Measurements from ENCODE around the gene ZBTB16. TPM values are rescaled to one million over a fixed set of nuclear protein-coding genes. Genes with fewer than 3 reads are reported as not detected.

The ZBTB16 gene
- total and polyA plus RNA-seq, 2 of the 4 experiments (the other 2 are of a cell fraction) = not detected

GRCh38 chr11:114081641-114082414 is 22.3 kb downstream of the ZBTB16 start:
- no peak overlapping the region for H2BK20ac ChIP-seq (ENCODE audit: low read depth, low read length)
- H4K91ac ChIP-seq (ENCODE audit: insufficient read depth, low read depth, low read length) = no peak overlapping the region
- H3K36me3 ChIP-seq (ENCODE audit: control insufficient read depth, insufficient read depth, low read length) = no peaks in the 10 kb centered on the region
- ChIA-PET POLR2A (ENCODE audit: unreplicated experiment) (no interaction called here), CTCF (no interaction called here)
- H3K9me3 ChIP-seq (ENCODE audit: control insufficient read depth, insufficient read depth, low read length) = no peaks in the 10 kb centered on the region
- H2AK5ac ChIP-seq (ENCODE audit: low read depth, low read length) = no peak overlapping the region
- H3K4me2 ChIP-seq (ENCODE audit: low read depth, low read length) = no peak overlapping the region
- H4K8ac ChIP-seq (ENCODE audit: low read depth in 2 of 2, low read length in 2 of 2) = no peak overlapping the region
- no peaks in the 10 kb centered on the region for H3K4me1 ChIP-seq (ENCODE audit: control insufficient read depth, insufficient read depth, low read length)
- no TSS peak for BruUV-seq (replicated peaks)
- TF ChIP-seq SMC3 (IDR thresholded peaks at IDR 0.05; ENCODE audit: low read depth, low read length) (no peak), MXI1 (IDR thresholded peaks at IDR 0.05; ENCODE audit: borderline replicate concordance, low read depth, low read length) (no peak), MAZ (IDR thresholded peaks at IDR 0.05; ENCODE audit: borderline replicate concordance, low read depth, low read length) (no peak), NFE2L2 (IDR thresholded peaks at IDR 0.05; ENCODE audit: low read depth, low read length) (no peak)
- TF ChIP-seq, protein P1, sequence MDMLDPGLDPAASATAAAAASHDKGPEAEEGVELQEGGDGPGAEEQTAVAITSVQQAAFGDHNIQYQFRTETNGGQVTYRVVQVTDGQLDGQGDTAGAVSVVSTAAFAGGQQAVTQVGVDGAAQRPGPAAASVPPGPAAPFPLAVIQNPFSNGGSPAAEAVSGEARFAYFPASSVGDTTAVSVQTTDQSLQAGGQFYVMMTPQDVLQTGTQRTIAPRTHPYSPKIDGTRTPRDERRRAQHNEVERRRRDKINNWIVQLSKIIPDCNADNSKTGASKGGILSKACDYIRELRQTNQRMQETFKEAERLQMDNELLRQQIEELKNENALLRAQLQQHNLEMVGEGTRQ (IDR thresholded peaks at IDR 0.05; ENCODE audit: low read depth, low read length) = no peak
- TF ChIP-seq, protein P2, sequence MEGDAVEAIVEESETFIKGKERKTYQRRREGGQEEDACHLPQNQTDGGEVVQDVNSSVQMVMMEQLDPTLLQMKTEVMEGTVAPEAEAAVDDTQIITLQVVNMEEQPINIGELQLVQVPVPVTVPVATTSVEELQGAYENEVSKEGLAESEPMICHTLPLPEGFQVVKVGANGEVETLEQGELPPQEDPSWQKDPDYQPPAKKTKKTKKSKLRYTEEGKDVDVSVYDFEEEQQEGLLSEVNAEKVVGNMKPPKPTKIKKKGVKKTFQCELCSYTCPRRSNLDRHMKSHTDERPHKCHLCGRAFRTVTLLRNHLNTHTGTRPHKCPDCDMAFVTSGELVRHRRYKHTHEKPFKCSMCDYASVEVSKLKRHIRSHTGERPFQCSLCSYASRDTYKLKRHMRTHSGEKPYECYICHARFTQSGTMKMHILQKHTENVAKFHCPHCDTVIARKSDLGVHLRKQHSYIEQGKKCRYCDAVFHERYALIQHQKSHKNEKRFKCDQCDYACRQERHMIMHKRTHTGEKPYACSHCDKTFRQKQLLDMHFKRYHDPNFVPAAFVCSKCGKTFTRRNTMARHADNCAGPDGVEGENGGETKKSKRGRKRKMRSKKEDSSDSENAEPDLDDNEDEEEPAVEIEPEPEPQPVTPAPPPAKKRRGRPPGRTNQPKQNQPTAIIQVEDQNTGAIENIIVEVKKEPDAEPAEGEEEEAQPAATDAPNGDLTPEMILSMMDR (conservative IDR thresholded peaks at IDR 0.05; ENCODE audit: low read depth, low read length) = no peak
- TF ChIP-seq, protein P3, sequence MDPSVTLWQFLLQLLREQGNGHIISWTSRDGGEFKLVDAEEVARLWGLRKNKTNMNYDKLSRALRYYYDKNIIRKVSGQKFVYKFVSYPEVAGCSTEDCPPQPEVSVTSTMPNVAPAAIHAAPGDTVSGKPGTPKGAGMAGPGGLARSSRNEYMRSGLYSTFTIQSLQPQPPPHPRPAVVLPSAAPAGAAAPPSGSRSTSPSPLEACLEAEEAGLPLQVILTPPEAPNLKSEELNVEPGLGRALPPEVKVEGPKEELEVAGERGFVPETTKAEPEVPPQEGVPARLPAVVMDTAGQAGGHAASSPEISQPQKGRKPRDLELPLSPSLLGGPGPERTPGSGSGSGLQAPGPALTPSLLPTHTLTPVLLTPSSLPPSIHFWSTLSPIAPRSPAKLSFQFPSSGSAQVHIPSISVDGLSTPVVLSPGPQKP (IDR thresholded peaks at IDR 0.05; ENCODE audit: borderline replicate concordance, low read depth, low read length) = no peak
- H4K20me1 ChIP-seq (ENCODE audit: insufficient read depth, low read length) = no peaks in the 10 kb centered on the region
- no peaks in the 10 kb centered on the region for H3K9me1 ChIP-seq (ENCODE audit: insufficient read depth, low read length)
- no peaks in the 10 kb centered on the region for H3K79me1 ChIP-seq (ENCODE audit: low read depth in 1 of 2, low read length in 2 of 2)
- intact Hi-C loops (cut with micrococcal nuclease) (no loop called here), in situ Hi-C loops (cut with MboI; ENCODE audit: low sequenced_read_pairs) (no loop called here), dilution Hi-C loops (cut with HindIII; ENCODE audit: low sequenced_read_pairs, unreplicated experiment) (no loop called here)
- H3K9ac ChIP-seq (ENCODE audit: low read depth, low read length) = no peak overlapping the region
- H3K23ac ChIP-seq (ENCODE audit: low read depth, low read length) = no peak overlapping the region
- H2BK15ac ChIP-seq (ENCODE audit: low read depth, low read length) = no peak overlapping the region
- H2AFZ ChIP-seq (replicated peaks; ENCODE audit: low read length, poor library complexity) = no peak overlapping the region
- no peak for DNase-seq
- peaks cover 33% of the 10 kb centered on the region for H3K27me3 ChIP-seq (ENCODE audit: control insufficient read depth, insufficient read depth, low read length)
- 8% methylated on average over 2 of the region's 9 CpGs; no CpG with 5 or more reads in 1 of the 2 experiments for WGBS, 2 experiments (ENCODE audit: extremely low coverage in 2 of 2, insufficient read length in 1 of 2)
- no peak overlapping the region for H3K18ac ChIP-seq (ENCODE audit: low read depth, low read length)
- no peak overlapping the region for H2BK120ac ChIP-seq (ENCODE audit: low read depth, low read length)
- H3K14ac ChIP-seq (replicated peaks; ENCODE audit: low read depth, low read length) = no peak overlapping the region
- H2AK9ac ChIP-seq (replicated peaks; ENCODE audit: low read depth, low read length, poor library complexity) = no peak overlapping the region
- no peak overlapping the region for H3K4ac ChIP-seq (ENCODE audit: low read depth, low read length)
- H3K56ac ChIP-seq (ENCODE audit: extremely low read depth, insufficient read depth, low read length) = no peak overlapping the region
- ATAC-seq (ENCODE audit: low read depth) = no peak
- no peak overlapping the region for H3K4me3 ChIP-seq (ENCODE audit: insufficient read depth, low read depth, low read length)
- no peak overlapping the region for H3K27ac ChIP-seq (ENCODE audit: insufficient read depth, low read length)
- no peak overlapping the region for H2BK5ac ChIP-seq (ENCODE audit: low read depth, low read length, poor library complexity, severe bottlenecking)
- no peak overlapping the region for H4K5ac ChIP-seq (ENCODE audit: low read depth, low read length)

Measured in IMR-90 (cell line).